SK-N-SH (cell line): ENCODE results near the gene IMPG1. TPM values are rescaled to one million over a fixed set of nuclear protein-coding genes. Genes with fewer than 3 reads are reported as not detected.

Experiments
- CTCF ChIA-PET: fragments of 300-600, 350-600 bp; formaldehyde crosslinking; extraction: SDS; loops from one replicate; lab custom pipeline; 2021; lab: Yijun Ruan, JAX
- POLR2A ChIA-PET: fragments of 350-600 bp; sonication (Branson Sonifier 250); formaldehyde crosslinking; extraction: SDS; loops from one replicate; lab custom pipeline; 2020; ENCODE audit warnings: antibody characterized with exemption, inconsistent platforms; lab: Yijun Ruan, JAX
- DNase-seq: peaks from one replicate; pipeline ENCODE4 v3.0.0; 2012
- H2AFZ ChIP-seq: fragments of 200-600 bp; sonication (generic); 2 replicates; pipeline ENCODE4 v1.8.1; 2016; ENCODE audit warnings: antibody characterized with exemption, mild to moderate bottlenecking, low read depth
- H3F3A ChIP-seq: fragments of 200-600 bp; sonication (generic); replicated peaks from 2 replicates; pipeline ENCODE3; 2016; ENCODE audit warnings: antibody characterized with exemption, mild to moderate bottlenecking; ENCODE audit not compliant: insufficient read depth
- H3K27ac ChIP-seq, 2 experiments: fragments of 200-500 bp in 1 of 2; fragments of 200-600 bp in 1 of 2; sonication (Bioruptor generic) in 1 of 2; sonication (generic), shearing (Covaris generic) in 1 of 2; 2 replicates each; pipeline versions ENCODE4 v1.5.1 to v1.6.1; 2014 to 2016; ENCODE audit warnings: low read depth in 2 of 2, inconsistent platforms in 1 of 2, low read length in 1 of 2, mild to moderate bottlenecking in 1 of 2, mixed read lengths in 1 of 2
- H3K27me3 ChIP-seq: fragments of 200-600 bp; sonication (generic), shearing (Covaris generic); 2 replicates; pipeline ENCODE4 v1.6.1; 2016; ENCODE audit warnings: mixed run types; ENCODE audit not compliant: insufficient read depth
- H3K36me3 ChIP-seq, 2 experiments: fragments of 200-500 bp in 1 of 2; fragments of 200-600 bp in 1 of 2; sonication (Bioruptor generic) in 1 of 2; sonication (generic) in 1 of 2; replicated peaks in 1 of 2; 2 replicates each; pipeline versions ENCODE3 to v1.5.1; 2014 to 2016; ENCODE audit warnings: low read length in 1 of 2, mild to moderate bottlenecking in 1 of 2; ENCODE audit not compliant: insufficient read depth in 2 of 2, control insufficient read depth in 1 of 2
- H3K4me1 ChIP-seq, 2 experiments: fragments of 200-500 bp in 1 of 2; fragments of 200-600 bp in 1 of 2; sonication (Bioruptor generic) in 1 of 2; sonication (generic), shearing (Covaris generic) in 1 of 2; 2 replicates each; pipeline versions ENCODE4 v1.5.1 to v1.6.1; 2014 to 2016; ENCODE audit warnings: low read depth in 1 of 2, low read length in 1 of 2, mixed run types in 1 of 2; ENCODE audit not compliant: insufficient read depth in 2 of 2, control insufficient read depth in 1 of 2
- H3K4me2 ChIP-seq: fragments of 200-600 bp; sonication (generic), shearing (Covaris generic); 2 replicates; pipeline ENCODE4 v1.6.1; 2017; ENCODE audit warnings: mixed run types
- H3K4me3 ChIP-seq, 2 experiments: fragments of 200-500 bp in 1 of 2; fragments of 200-600 bp in 1 of 2; sonication (Bioruptor generic) in 1 of 2; sonication (generic), shearing (Covaris generic) in 1 of 2; 2 replicates each; pipeline versions ENCODE4 v1.5.1 to v1.8.1; 2014 to 2016; ENCODE audit warnings: low read depth in 2 of 2, inconsistent platforms in 1 of 2, low read length in 1 of 2, mild to moderate bottlenecking in 1 of 2, mixed read lengths in 1 of 2, moderate library complexity in 1 of 2
- H3K79me2 ChIP-seq: fragments of 200-600 bp; sonication (generic); 2 replicates; pipeline ENCODE4 v1.8.1; 2017; ENCODE audit warnings: mild to moderate bottlenecking; ENCODE audit not compliant: insufficient read depth
- H3K9ac ChIP-seq: fragments of 200-600 bp; sonication (generic); 2 replicates; pipeline ENCODE4 v1.6.1; 2017; ENCODE audit warnings: mixed run types
- H3K9me2 ChIP-seq: fragments of 200-600 bp; sonication (generic); 2 replicates; pipeline ENCODE4 v1.6.1; 2017; ENCODE audit warnings: mixed run types
- H3K9me3 ChIP-seq: fragments of 200-600 bp; sonication (generic); 2 replicates; pipeline ENCODE4 v1.6.1; 2017; ENCODE audit warnings: mixed run types, mild to moderate bottlenecking, moderate library complexity
- H4K20me1 ChIP-seq: fragments of 200-600 bp; sonication (generic); 2 replicates; pipeline ENCODE4 v1.6.1; 2017; ENCODE audit warnings: mild to moderate bottlenecking, mixed run types; ENCODE audit not compliant: insufficient read depth
- CHD2 ChIP-seq: fragments of 150-350 bp; IDR thresholded peaks from 2 replicates; pipeline ENCODE4 v1.6.1; 2018; ENCODE audit warnings: low read length; ENCODE audit not compliant: partially characterized antibody
- EP300 ChIP-seq, 2 experiments: IDR thresholded peaks; 2 replicates each; pipeline versions ENCODE4 v1.4.0 to v1.6.1; 2012; ENCODE audit warnings: borderline replicate concordance in 1 of 2, low read depth in 1 of 2, low read length in 1 of 2
- NFIC ChIP-seq: IDR thresholded peaks from 2 replicates; pipeline ENCODE4 v1.4.0; 2012; ENCODE audit warnings: borderline replicate concordance
- PBX3 ChIP-seq: IDR thresholded peaks from 2 replicates; pipeline ENCODE4; 2012
- POLR2AphosphoS5 ChIP-seq: IDR thresholded peaks from 2 replicates; pipeline ENCODE4 v1.6.1; 2012; ENCODE audit warnings: low read depth, low read length
- RXRA ChIP-seq: IDR thresholded peaks from 2 replicates; pipeline ENCODE4 v1.4.0; 2012; ENCODE audit warnings: low read depth, mild to moderate bottlenecking, borderline replicate concordance
- SIN3A ChIP-seq: IDR thresholded peaks from 2 replicates; pipeline ENCODE4 v1.6.1; 2012; ENCODE audit warnings: low read depth, mild to moderate bottlenecking, low read length, moderate library complexity, borderline replicate concordance
- SMC3 ChIP-seq: IDR thresholded peaks from 2 replicates; pipeline ENCODE4 v1.6.1; 2012; ENCODE audit warnings: low read depth, low read length, improper control_type of control experiment
- TAF1 ChIP-seq: IDR thresholded peaks from 2 replicates; pipeline ENCODE4 v1.6.1; 2012; ENCODE audit warnings: low read depth, mild to moderate bottlenecking, low read length, moderate library complexity, borderline replicate concordance
- TEAD4 ChIP-seq: IDR thresholded peaks from 2 replicates; pipeline ENCODE4 v1.4.0; 2012; ENCODE audit warnings: mild to moderate bottlenecking, borderline replicate concordance; ENCODE audit not compliant: insufficient read depth
- WGBS: methylation state at CpG from one replicate; pipeline ENCODE4 v1.1.6; 2017; ENCODE audit warnings: low lambda C conversion rate; 5-methylcytosine and 5-hydroxymethylcytosine counted together
- polyA plus RNA-seq, 3 experiments: library from polyadenylated mRNA; depleted of rRNA; stranded (reverse); fragments of >200 nt; gene quantifications; 2 replicates each; pipeline ENCODE4 v1.2.3, GENCODE V29; 2012
- small RNA-seq, 7 experiments: library from RNA; depleted of rRNA; stranded (forward); fragments of <200 nt; gene quantifications; one replicate each; pipeline ENCODE3, GENCODE V24; 2012

The IMPG1 gene
- polyA plus RNA-seq, 1 of the 3 experiments (the other 2 are of a cell fraction), result not detected

- CTCF ChIA-PET, result interaction anchor here (1.4 to 1.6 kb wide), 2 partner anchors 19 to 20 kb away, joined by 3 to 10 read pairs; no protein-coding TSS in a partner anchor
Measured at GRCh38 chr6:75874224-75874623, 198.2 kb downstream of the IMPG1 start.

More at GRCh38 chr6:75874224-75874623, 198.2 kb downstream of the IMPG1 start:
- H3K27ac ChIP-seq, result no peak overlapping the region
- H3K9ac ChIP-seq, result no peak overlapping the region
- H3F3A ChIP-seq, result no peaks in the 10 kb centered on the region
- no peak overlapping the region for H2AFZ ChIP-seq
- H3K4me3 ChIP-seq, result no peak overlapping the region
- 89% methylated on average over 2 of the region's 2 CpGs for WGBS
- H4K20me1 ChIP-seq, result no peaks in the 10 kb centered on the region
- no peak for TF ChIP-seq TAF1
- no peak for TF ChIP-seq TEAD4
- TF ChIP-seq POLR2AphosphoS5, result no peak
- TF ChIP-seq RXRA, result no peak
- no peak for TF ChIP-seq CHD2
- TF ChIP-seq SIN3A, result no peak
- no peak for TF ChIP-seq PBX3
- no peak for TF ChIP-seq NFIC
- no peak for TF ChIP-seq SMC3
- no peak for TF ChIP-seq EP300 (IDR thresholded peaks at IDR 0.05; ENCODE audit: borderline replicate concordance in 1 of 2, low read depth in 1 of 2, low read length in 1 of 2)
- H3K9me3 ChIP-seq, result no peaks in the 10 kb centered on the region
- POLR2A ChIA-PET, result no interaction called here
- DNase-seq, result no peak
- no peaks in the 10 kb centered on the region for H3K27me3 ChIP-seq
- no peaks in the 10 kb centered on the region for H3K4me1 ChIP-seq
- no peaks in the 10 kb centered on the region for H3K9me2 ChIP-seq
- peaks cover 5 to 7% of the 10 kb centered on the region in 2 experiments for H3K36me3 ChIP-seq
- no peak overlapping the region for H3K4me2 ChIP-seq
- no peaks in the 10 kb centered on the region for H3K79me2 ChIP-seq

Small RNAs within 50 kb of the gene (small RNA-seq; reads per million reads assigned to genes)
- gene RF00019 (0 reads per million in 7 experiments), gene RNU6-248P (0 reads per million in 7 experiments)
